GM21390 (cell line): ENCODE data around the gene KAT6B.
"Not testable (repeated sequence)": the region's sequence is repeated elsewhere in the genome, so short reads cannot be mapped to it uniquely, and the experiment has no call there.

Experiments used
- ATAC-seq: cut with Tn5 transposase; IDR thresholded peaks from one replicate; pipeline ENCODE4 v1.9.1; 2021; ENCODE audit not compliant: unreplicated experiment

KAT6B gene

GRCh38 chr10:74887614-74888284, 61.3 kb downstream of the KAT6B start:
- ATAC-seq, result no peak

- no peak for ATAC-seq
These were observed 62.7 kb downstream of the KAT6B start for GRCh38 chr10:74888962-74889661.

DNA sequence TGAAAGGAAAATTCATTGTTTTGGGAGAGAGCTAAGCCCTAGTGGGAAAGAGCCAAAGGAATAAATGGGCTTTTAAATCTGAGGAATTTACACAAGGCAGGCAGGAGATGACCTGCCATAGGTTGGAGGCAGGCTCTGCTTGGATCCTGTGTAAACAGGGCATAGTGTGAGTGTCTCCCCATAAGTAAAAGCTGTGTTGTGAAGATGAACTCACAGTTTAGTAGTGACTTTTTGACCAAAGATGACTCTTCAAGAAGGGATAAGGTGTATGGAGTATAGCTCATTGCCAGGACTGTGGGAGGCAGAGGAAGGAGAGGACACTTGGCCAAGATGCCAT, 63.2 kb downstream of the KAT6B start:
- no peak for ATAC-seq

DNA sequence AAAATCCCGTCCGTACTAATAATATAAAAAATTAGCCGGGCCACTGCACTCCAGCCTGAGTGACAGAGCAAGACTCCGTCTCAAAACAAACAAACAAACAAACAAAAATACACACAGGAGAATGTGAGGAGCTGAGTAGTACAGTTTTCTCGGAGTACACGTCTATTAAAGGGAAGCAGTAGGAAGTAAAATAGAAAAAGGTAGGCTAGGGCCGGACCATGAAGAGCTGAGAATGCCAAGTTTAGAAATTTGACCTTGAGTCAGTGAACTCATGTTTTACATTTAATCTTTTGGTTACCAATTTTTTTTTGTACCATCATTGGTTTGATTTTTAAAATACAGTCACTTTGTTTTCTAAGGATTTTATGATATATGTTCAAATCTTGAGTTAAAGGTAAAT, 64.1 kb downstream of the KAT6B start:
- no peak for ATAC-seq

DNA sequence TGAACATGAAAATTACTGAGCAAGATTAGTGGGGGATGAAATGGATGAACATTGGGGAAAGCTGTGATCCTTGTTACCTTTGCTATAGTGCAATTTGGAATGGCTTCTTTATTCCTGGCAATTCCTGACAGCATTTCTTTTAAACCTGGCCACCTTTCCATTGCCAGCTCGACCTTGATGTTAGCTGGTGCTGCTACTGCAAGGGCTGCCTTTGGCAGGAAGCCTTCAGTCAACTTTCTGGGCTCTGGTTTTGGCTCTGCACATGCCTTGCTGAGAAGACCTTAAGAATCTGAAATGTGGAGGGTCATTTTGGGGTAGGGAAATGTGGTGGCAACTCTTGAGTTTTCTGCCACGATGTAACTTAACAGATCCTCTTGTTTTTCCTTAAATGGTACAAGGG, 64.7 kb downstream of the KAT6B start:
- no peak for ATAC-seq

DNA sequence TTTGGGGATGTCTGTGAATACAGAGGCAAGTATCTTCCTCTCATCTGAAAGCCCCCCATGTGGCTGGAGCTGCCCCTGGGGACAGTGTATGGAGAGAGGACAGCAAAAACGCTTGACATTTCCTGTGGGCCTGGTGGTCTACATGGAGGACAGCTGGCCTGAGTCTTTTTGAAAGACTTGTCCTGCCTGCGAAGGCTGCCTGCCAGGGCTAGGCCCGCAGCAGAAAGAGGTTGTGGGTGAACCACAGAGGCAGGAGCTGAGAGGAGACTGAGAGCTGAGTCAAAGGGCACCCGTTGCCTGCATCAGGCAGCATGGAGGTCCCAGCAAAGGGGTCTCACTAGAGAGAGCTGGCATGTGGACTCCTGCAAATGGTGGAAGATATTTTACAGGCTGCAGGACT, 66.4 kb downstream of the KAT6B start:
- ATAC-seq, result no peak

DNA sequence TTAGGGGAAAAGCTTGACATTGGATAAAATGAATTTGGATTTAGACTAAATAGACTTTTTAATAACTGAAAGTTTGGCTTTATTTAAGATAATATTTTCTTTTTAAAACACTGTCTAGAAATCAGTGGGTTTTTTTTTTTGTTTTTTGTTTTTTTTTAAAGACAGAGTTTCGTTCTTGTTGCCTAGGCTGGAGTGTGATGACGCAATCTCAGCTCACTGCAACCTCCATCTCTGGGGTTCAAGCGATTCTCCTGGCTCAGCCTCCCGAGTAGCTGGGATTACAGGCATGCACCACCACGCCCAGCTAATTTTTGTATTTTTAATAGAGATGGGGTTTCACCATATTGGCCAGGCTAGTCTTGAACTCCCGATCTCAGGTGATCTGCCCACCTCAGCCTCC, 66.9 kb downstream of the KAT6B start:
- ATAC-seq, result not testable (repeated sequence)

DNA sequence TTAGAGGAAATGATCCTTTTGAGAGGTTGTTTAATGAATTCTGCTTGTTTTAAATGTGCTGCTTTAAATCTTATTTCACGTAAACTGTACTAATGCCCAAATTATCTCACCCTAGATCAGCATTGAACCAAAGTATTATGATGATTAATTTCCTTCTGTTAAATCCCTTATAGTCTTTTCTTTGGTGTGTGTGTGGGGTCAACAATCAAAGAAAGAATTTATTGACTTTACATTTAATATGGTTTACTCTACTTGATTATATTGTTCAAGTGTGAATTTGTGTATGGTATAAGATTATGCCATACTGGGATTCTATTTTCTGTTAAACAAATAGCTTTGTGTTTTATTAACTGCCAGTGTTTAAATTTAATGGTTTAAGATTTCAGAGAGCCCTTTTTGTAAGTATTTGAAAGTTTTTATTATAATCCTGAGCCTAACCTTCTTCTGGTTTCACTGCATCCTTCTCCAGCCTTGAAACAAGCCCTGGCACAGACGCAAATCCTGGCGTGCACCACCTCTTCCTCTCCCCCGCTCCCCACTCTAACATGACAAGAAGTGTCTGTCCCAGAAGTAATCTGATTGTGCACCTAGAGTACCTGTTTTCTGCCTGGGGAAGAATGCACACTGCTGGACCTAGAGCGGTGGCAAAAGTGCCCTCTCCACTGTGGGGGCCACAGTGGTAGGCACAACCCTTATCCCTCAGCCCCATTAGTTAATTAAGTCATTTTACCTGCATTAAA, 70.6 kb downstream of the KAT6B start:
- no peak for ATAC-seq

- peak; percentile 61 for ATAC-seq
These were observed 72.0 kb downstream of the KAT6B start for GRCh38 chr10:74898201-74898976.

- ATAC-seq, result peak; percentile 64
These were observed 73.9 kb downstream of the KAT6B start for GRCh38 chr10:74900297-74900696.

- no peak for ATAC-seq
These were observed 74.9 kb downstream of the KAT6B start for GRCh38 chr10:74901301-74901700.

- ATAC-seq, result no peak
These were observed 75.6 kb downstream of the KAT6B start for GRCh38 chr10:74901867-74902450.

DNA sequence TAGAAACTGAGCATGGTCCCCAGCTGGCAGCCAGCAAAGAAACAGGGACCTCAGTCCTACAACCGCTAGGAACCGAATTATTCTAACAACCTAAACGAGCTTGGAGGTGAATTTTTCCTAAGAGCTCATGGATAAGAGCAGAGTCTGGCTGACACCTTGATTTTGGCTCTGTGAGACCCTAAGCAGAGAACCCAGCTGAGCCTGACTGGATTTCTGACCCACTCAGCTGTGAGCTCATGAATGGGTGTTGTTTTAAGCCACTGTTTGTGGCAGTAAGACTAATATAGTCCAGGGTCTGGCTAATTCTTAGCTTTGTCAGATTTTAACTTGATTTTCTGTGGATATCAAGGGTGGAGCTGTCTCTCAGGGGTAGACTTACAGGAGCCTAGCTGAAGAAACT, 77.1 kb downstream of the KAT6B start:
- no peak for ATAC-seq

DNA sequence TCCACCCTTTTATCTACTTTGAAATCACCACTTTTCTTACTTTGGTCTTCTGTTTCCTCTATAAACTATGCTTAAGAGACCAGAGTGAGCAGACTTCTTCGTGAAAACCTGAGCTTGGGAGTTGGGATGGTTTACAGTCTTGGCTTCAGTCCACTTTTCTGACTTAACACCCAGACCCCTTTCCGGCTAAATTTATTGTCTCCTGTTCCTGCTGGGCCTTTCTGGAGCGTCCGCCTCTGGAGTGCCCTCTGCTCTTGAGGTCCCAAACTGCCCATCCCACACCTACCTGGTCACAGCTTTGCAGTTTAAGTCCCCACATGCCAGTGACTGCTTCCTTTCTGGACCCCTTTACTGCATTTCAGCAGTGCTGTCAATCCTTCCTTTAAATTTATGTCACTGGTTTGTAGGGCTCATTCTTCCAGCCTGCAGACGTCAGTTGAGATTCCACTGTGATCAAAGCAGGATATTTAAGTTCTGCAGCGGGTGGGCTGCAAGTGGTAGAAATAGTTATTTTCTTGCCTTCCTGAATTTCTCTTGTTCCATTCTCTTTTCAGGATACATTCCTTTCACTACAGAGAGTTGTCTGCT, 80.3 kb downstream of the KAT6B start:
- no peak for ATAC-seq

- ATAC-seq, result no peak
These were observed 83.3 kb downstream of the KAT6B start for GRCh38 chr10:74909670-74910069.

DNA sequence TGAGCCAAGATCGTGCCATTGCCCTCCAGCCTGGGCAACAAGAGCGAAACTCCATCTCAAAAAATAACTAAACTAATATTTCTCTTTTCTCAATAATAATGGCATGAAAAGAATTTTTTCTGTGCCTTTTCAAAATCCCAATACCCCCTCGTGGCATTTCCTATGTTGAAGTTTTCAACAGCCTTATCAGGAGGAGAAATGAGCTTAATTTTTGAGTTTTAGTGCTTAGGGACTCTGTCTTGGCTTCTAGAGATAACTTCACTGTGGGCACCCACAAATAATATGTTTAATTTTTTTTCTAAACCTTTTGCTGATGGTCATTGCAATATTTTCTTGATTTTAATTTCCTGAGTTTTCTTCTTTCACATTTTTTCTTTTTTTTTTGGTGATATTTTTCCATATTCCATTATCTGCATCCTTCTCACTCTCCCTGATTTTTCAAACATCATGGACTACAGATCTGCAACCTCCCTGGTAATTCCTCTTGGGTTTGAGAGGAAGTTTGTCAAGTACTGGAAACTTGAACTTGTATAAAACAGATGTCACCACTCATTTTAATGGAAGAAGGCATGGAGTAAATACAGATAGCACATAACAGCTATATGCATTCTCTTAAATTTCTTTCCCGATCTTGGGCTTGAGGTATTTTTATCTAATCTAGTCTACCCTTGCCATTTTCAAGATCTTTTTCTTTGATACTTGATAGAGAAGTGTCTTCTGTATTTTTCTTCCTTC, 84.0 kb downstream of the KAT6B start:
- no peak for ATAC-seq

- ATAC-seq, result no peak
These were observed 84.6 kb downstream of the KAT6B start for GRCh38 chr10:74910976-74911350.

DNA sequence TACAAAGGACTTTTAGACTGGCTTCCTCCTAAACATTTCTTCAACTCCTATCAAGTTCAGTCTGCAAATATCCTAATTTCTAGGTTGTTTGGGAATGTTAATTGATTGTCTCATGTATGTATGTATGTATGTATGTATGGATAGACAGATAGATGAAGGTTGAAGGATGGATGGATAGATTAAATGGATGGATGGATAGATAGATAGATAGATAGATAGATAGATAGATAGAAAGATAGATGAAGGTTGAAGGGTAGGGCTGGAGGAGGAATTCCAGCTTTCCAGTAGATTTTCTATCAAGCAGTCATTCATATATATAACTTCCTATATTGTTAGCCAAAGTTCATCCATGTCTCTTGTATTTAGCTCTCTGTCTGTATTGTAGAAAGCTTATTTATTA, 85.8 kb downstream of the KAT6B start:
- no peak for ATAC-seq

GRCh38 chr10:74912682-74913081, 86.3 kb downstream of the KAT6B start:
- no peak for ATAC-seq

DNA sequence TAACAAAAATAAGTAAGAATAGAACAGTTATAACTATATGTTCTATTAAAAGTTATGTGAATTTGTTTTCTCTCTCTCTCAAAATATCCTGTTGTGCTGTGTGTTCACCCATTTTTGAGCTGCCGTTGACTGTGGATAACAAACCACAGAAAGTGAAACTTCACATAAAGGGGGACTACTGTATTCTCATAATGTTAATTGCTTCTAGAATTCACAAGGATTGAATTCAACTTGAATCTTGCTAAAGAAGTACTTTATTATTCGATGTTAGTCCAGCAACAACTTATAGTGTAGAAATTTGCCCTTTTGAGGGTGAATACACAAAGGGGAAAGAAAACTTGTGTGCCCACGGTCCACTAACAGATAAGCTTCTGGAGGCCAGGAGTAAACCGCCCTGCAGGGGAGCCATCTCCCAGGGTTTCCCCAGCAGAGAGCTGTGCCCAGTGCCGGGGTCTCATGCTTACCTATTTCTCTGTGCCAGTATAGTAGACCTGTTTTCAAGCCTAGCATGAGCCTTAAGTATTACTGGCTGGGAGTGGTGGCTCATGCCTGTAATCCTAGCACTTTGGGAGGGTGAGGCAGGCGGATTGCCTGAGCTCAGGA, 87.1 kb downstream of the KAT6B start:
- ATAC-seq, result no peak
